Activated CD8-positive, alpha-beta memory T cell treated with anti-CD3 and anti-CD28 coated beads, Interleukin-2, amount 50 U/mL, for 24 hours (primary cell): ENCODE measurements around the gene LSAMP.

Experiments
- DNase-seq: peaks from one replicate; pipeline ENCODE4 v3.0.0-alpha.2; 2020; ENCODE audit errors: extremely low read depth

Gene LSAMP

GRCh38 chr3:116164039-116164438 is 281.2 kb downstream of the LSAMP start:
- no peak for DNase-seq

- DNase-seq, result no peak
Measured at GRCh38 chr3:116161575-116162525, 283.4 kb downstream of the LSAMP start.

- no peak for DNase-seq
Measured at GRCh38 chr3:116160594-116160993, 284.7 kb downstream of the LSAMP start.

GRCh38 chr3:116155841-116156240 is 289.4 kb downstream of the LSAMP start:
- DNase-seq, result no peak

GRCh38 chr3:116154389-116154788 is 290.9 kb downstream of the LSAMP start:
- DNase-seq, result no peak

- DNase-seq, result no peak
Measured at GRCh38 chr3:116153174-116153573, 292.1 kb downstream of the LSAMP start.

- no peak for DNase-seq
Measured at GRCh38 chr3:116150655-116151167, 294.6 kb downstream of the LSAMP start.

- no peak for DNase-seq
Measured at GRCh38 chr3:116148881-116149851, 296.1 kb downstream of the LSAMP start.

GRCh38 chr3:116145613-116146012 is 299.7 kb downstream of the LSAMP start:
- DNase-seq, result no peak

- DNase-seq, result no peak
Measured at GRCh38 chr3:116141724-116142123, 303.6 kb downstream of the LSAMP start.

- no peak for DNase-seq
Measured at GRCh38 chr3:116140100-116140689, 305.1 kb downstream of the LSAMP start.

- no peak for DNase-seq
Measured at GRCh38 chr3:116139641-116140040, 305.6 kb downstream of the LSAMP start.

- no peak for DNase-seq
Measured at GRCh38 chr3:116135457-116136085, 309.7 kb downstream of the LSAMP start.

- DNase-seq, result no peak
Measured at GRCh38 chr3:116129187-116129946, 315.9 kb downstream of the LSAMP start.

- DNase-seq, result no peak
Measured at GRCh38 chr3:116127464-116127863, 317.8 kb downstream of the LSAMP start.

GRCh38 chr3:116124166-116124565 is 321.1 kb downstream of the LSAMP start:
- DNase-seq, result no peak

- DNase-seq, result no peak
Measured at GRCh38 chr3:116118475-116119169, 326.7 kb downstream of the LSAMP start.

- no peak for DNase-seq
Measured at GRCh38 chr3:116114586-116114985, 330.7 kb downstream of the LSAMP start.

GRCh38 chr3:116112696-116113095 is 332.6 kb downstream of the LSAMP start:
- DNase-seq, result no peak

- no peak for DNase-seq
Measured at GRCh38 chr3:116111765-116112164, 333.5 kb downstream of the LSAMP start.
